GM21576 (cell line): ENCODE measurements around the gene POTEG.
"Not testable (repeated sequence)": the region's sequence is repeated elsewhere in the genome, so short reads cannot be mapped to it uniquely, and the experiment has no call there.

Source experiments
- ATAC-seq: cut with Tn5 transposase; IDR thresholded peaks from one replicate; pipeline ENCODE4 v1.9.1; 2021; ENCODE audit warnings: mild to moderate bottlenecking, moderate library complexity; ENCODE audit not compliant: unreplicated experiment

The POTEG gene

DNA sequence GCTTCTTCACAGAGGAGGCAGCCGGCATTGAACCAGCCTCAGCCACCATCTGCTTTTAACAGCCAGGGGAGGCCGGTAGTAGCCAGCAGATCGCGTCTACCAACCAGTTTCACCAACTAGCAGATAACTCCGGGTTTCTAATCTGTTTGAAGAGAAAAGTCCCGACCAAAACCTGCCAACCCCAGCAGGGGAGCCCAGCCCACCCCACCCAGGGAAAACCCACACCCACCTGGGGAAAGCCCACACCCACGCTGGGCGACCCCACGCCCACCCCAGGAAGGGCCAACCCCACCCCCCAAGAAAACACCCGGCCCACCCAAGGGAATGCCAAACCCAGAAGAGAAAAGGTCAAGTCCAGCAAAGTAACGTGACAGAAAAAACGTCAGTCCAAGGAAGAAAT lies at the start of gene POTEG:
Gene POTEG (minus strand): TSS at position 101 of the 400 bp plus-strand sequence. CDS start 52 bp downstream, at position 49.
- not testable (repeated sequence) for ATAC-seq

- not testable (repeated sequence) for ATAC-seq
Observed at GRCh38 chr14:19482093-19482492, 48.0 kb upstream of the POTEG start.

GRCh38 chr14:19481421-19481820 lies 47.3 kb upstream of the POTEG start:
- not testable (repeated sequence) for ATAC-seq

DNA sequence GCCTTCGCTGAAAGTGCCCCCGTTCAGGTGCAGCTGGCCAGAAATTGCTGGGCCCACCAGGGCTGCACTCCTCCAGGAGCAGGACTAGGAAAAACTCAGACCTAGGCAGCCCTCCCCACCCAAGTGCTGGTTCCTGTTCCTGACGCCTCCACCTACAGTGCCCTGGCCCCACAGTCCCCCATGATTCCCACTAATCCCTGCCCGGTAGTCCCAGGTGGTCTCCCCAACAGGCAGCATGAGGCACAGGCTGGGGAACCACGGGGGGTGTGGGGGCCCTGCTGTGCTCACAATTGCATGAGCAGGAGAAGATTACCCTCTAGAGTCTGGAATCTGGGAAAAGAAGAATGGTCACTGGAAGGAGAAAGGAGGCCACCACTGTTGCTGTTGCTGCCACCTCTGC lies 46.4 kb upstream of the POTEG start:
- not testable (repeated sequence) for ATAC-seq

DNA sequence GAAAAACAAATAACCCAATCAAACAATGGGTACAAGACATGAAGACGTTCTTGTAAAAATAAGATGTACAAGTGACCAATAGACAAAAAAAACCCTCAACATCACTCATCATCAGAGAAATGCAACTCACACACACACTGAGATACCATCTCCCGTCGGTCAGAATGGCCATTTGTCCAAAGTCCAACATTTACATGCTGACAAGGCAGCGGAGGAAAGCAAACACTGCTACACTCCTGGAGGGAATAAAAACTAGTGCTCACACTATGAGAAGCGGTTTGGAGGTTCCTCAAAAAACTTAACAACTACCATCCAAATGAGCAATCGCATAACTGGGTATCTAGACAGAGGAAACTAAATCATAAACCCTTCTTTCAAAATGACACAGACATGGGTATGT lies 11.6 kb upstream of the POTEG start:
- ATAC-seq, result not testable (repeated sequence)

GRCh38 chr14:19439826-19440225 lies 5.7 kb upstream of the POTEG start:
- not testable (repeated sequence) for ATAC-seq

DNA sequence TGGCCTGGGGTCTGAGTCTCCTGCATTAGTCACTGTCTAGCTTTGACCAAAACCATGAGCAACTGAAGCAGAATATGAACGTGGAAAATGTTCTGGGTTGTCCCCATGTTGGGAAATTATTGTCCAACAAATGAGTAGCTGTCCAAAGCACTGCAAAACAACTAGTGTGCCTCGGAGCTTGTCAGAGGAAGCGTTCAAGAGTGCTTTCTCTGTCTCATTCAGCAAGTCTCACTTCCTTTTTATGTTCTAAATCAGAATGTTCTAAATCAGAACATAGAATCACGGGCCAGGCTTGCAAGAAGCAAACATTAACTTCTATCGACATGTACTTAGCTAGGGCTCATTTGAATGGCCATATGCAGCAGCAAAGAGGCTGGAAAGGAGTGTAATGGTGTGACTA lies 5.1 kb upstream of the POTEG start:
- ATAC-seq, result not testable (repeated sequence)

DNA sequence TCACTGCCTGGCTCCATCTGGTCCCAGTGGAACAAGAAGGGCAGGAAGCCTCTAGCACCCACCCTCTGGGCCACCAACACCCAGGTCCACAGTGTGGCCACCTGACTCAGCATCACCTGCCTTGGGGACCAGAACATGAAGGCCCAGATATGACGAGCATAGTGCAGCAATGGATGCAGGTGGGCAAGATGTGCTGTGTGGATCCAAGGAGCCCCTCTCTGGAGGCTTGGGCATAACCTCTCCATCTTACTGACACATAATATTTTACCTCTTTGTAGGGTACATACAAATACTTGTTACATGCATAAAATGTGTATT lies 2.9 kb upstream of the POTEG start:
- not testable (repeated sequence) for ATAC-seq

- ATAC-seq, result not testable (repeated sequence)
Observed at GRCh38 chr14:19436311-19437125, 2.4 kb upstream of the POTEG start.

DNA sequence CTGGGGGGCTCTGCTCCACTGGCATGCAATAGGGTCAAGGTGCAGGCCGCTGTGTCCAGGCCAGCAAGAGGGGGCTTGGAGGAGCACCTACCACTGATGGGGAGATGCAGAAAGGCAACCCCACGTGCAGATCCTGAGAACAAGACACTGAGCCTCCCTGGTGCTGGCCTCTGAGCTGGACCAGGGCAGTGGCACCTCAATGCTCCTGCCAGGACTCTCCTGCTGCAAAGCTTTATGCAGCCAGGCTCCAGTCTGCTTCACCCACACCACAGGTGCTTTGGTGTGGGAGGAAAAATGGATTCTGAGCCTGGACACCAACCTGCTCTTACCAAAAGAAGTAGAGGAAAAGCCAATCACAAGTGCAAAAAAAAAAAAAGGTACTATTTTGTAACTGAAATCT lies 1.7 kb upstream of the POTEG start:
- not testable (repeated sequence) for ATAC-seq

- ATAC-seq, result not testable (repeated sequence)
Observed at GRCh38 chr14:19434891-19435290, 750 bp upstream of the POTEG start.

DNA sequence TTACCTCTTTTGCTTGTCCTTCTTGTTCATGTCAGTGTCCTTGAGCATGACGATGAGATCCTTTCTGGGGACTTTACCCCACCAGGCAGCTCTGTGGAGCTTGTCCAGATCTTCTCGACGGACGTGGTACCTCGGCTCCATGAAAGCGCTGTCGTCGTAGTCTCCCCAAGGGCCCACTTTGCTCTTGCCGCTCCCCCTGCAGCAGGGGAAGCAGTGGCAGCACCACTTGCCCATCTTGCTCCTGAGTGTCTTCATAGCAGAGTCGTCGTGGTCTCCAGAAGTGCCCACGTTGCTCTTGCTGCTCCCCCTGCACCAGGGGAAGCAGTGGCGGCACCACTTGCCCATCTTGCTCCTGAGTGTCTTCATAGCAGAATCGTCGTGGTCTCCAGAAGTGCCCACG lies 376 bp downstream of the POTEG start:
- not testable (repeated sequence) for ATAC-seq

DNA sequence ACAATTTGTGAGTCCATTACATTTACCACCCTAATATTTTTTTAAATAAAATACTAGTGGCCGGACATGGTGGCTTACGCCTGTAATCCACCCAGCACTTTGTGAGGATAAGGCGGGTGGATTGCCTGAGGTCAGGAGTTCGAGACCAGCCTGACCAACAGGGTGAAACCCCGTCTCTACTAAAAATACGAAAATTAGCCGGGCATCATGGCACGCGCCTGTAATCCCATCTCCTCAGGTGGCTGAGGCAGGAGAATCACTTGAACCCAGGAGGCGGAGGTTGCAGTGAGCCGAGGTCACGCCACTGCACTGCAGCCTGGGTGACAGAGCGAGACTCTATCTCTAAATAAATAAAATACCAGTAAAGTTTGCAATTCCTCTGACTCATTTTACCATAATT lies 25.6 kb downstream of the POTEG start:
- not testable (repeated sequence) for ATAC-seq

DNA sequence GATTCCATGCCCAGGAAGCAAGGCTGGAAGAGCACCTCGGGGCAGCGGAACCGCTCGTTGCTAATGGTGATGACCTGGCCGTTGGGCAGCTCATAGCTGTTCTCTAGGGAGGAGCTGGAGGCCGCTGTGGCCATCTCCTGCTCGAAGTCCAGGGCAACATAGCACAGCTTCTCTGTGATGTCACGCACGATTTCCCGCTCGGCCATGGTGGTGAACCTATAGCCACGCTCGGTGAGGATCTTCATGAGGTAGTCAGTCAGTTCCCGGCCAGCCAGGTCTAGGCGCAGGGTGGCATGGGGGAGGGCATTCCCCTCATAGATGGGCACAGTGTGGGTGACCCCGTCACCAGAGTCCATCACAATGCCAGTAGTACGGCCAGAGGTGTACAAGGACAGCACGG lies 32.0 kb downstream of the POTEG start:
- not testable (repeated sequence) for ATAC-seq

DNA sequence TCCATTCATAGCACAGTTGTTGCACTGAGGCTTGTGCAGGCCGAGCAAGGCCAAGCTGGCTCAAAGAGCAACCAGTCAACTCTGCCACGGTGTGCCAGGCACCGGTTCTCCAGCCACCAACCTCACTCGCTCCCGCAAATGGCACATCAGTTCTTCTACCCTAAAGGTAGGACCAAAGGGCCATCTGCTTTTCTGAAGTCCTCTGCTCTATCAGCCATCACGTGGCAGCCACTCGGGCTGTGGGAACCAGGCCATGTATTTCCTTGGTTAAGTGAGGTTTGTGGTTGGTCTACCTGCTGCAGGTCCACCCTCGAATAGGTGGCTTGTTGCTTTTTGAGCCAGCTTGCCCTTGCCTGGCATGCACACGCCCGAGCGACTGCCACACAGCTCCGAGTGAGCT lies 39.4 kb downstream of the POTEG start:
- not testable (repeated sequence) for ATAC-seq

DNA sequence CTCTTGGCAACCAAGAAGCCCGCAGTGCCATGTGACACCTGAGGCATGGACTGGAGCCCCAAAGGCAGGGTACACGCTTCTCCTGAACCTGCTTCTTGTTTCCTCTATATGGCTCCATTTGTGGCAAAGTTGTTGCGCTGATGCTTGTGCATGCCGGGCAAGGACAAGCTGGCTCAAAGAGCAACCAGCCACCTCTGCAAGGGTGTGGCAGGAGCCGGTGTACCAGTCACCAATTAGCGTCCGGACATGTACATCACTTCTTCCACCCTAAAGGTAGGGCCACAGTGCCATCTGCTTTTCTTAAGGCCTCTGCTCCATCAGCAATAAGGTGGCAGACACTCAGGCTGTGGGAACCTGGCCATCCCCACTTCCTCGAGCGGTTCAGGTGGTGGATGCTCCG lies 43.9 kb downstream of the POTEG start:
- ATAC-seq, result not testable (repeated sequence)

DNA sequence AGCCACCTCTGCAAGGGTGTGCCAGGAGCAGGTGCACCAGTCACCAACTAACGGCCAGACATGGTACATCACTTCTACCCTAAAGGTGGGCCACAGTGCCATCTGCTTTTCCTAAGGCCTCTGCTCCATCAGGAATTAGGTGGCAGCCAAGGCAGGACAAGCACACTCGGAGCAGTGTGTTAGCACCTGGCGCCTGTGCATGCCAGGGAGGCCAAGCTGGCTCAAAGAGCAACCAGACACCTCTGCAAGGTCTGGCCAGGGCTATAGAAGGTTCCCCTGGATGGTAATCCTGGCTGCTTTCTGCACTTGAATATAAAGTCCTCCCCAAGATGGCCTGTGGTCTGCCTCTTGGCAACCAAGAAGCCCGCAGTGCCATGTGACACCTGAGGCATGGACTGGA lies 45.4 kb downstream of the POTEG start:
- not testable (repeated sequence) for ATAC-seq

- ATAC-seq, result not testable (repeated sequence)
Observed at GRCh38 chr14:19386996-19387395, 47.1 kb downstream of the POTEG start.

DNA sequence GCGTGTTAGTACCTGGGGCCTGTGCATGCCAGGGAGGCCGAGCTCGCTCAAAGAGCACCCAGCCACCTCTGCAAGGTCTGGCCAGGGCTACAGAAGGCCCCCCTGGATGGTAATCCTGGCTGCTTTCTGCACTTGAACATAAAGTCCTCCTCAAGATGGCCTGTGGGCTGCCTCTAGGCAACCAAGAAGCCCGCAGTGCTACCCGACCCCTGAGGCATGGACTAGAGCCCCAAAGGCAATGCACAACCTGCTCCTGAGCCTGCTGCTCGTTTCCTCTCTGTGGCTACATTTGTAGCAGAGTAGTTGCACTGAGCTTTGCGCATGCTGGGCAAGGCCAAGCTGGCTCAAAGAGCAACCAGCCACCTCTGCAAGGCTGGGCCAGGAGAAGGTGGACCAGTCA lies 47.8 kb downstream of the POTEG start:
- ATAC-seq, result not testable (repeated sequence)

GRCh38 chr14:19384088-19384781 lies 49.9 kb downstream of the POTEG start:
- not testable (repeated sequence) for ATAC-seq

DNA sequence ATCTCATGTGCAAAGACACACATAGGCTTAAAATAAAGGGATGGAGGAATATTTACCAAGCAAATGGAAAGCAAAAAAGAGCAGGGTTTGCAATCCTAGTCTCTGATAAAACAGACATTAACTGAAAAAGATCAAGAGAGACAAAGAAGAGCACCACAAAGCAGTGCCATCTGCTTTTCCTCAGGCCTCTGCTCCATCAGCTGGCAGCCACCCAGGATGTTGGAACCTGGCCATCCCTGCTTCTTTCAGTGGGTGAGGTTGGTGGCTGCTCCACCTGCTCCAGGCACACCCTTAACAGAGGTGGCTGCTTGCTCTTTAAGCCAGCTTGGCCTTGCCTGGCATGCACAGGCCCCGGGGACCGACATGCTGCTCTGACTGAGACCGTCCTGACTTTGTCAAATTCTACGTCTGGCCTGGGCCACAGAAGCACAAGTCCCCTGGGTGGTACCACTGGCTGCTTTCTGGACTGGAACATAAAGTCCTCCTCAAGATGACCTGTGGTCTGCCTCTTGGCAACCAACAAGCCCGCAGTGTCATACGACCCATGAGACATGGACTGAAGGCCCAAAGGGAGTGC lies 51.0 kb downstream of the POTEG start:
- not testable (repeated sequence) for ATAC-seq

GRCh38 chr14:19380137-19380536 lies 54.0 kb downstream of the POTEG start:
- not testable (repeated sequence) for ATAC-seq
